ENCODE results near the gene CAP2.

DNA sequence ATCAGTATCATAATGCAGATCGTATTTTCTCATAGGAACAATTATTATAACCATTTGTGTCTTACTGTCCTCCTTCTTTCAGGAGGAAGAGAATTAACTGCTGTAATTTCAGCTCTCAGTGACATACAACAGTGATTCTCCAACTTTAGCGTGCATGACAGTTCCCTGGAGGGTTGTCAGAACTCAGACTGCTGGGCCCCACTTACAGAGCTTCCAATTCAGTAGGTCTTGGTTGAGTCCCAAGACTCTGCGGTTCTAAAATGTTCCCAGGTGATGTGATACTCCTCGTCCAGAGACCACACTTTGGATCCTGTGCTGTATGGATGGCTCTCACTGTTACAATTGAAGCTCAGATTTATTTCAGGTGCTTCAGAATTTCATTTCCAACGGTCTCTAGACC lies 72.8 kb downstream of the CAP2 start:
- TF ChIP-seq, protein P1, sequence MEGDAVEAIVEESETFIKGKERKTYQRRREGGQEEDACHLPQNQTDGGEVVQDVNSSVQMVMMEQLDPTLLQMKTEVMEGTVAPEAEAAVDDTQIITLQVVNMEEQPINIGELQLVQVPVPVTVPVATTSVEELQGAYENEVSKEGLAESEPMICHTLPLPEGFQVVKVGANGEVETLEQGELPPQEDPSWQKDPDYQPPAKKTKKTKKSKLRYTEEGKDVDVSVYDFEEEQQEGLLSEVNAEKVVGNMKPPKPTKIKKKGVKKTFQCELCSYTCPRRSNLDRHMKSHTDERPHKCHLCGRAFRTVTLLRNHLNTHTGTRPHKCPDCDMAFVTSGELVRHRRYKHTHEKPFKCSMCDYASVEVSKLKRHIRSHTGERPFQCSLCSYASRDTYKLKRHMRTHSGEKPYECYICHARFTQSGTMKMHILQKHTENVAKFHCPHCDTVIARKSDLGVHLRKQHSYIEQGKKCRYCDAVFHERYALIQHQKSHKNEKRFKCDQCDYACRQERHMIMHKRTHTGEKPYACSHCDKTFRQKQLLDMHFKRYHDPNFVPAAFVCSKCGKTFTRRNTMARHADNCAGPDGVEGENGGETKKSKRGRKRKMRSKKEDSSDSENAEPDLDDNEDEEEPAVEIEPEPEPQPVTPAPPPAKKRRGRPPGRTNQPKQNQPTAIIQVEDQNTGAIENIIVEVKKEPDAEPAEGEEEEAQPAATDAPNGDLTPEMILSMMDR (IDR thresholded peaks at IDR 0.05), result no peak
- no peak for TF ChIP-seq POLR2AphosphoS5 (IDR thresholded peaks at IDR 0.05)
- no peak for TF ChIP-seq POLR2A (IDR thresholded peaks at IDR 0.05)

Measured in breast epithelium (tissue), 3 donors.